Lung (tissue), 16 donors: ENCODE measurements around the gene SFTPA2. TPM values are rescaled to one million over a fixed set of nuclear protein-coding genes. Genes with fewer than 3 reads are reported as not detected.
A peak's percentile ranks its signal among the peaks of the same experiment; 100 is the strongest.

ENCODE experiments used
- ATAC-seq: fragments of 200-7000 bp; cut with Tn5 transposase; one replicate; pipeline ENCODE4 v1.9.1; 2020; ENCODE audit warnings: moderate number of reproducible peaks; ENCODE audit not compliant: insufficient read depth, low FRiP score
- DNase-seq, 3 donors: peaks; one replicate each; pipeline ENCODE4 v3.0.0-alpha.2; 2013 to 2017
- H3K27ac ChIP-seq, 2 donors: one replicate each; pipeline ENCODE4 v1.5.1; 2013; ENCODE audit warnings: mild to moderate bottlenecking in 2 of 2, moderate library complexity in 2 of 2, control low read depth in 1 of 2, inconsistent platforms in 1 of 2, low read depth in 1 of 2, low read length in 1 of 2
- H3K27me3 ChIP-seq, 3 donors: one replicate each; pipeline ENCODE4 v1.5.1; 2013; ENCODE audit warnings: low read length in 2 of 3; ENCODE audit not compliant: control insufficient read depth in 3 of 3, insufficient read depth in 3 of 3
- H3K36me3 ChIP-seq, 4 donors: one replicate each; pipeline ENCODE4 v1.5.1; 2013; ENCODE audit warnings: low read length in 4 of 4, mild to moderate bottlenecking in 1 of 4, moderate library complexity in 1 of 4; ENCODE audit not compliant: control insufficient read depth in 4 of 4, insufficient read depth in 4 of 4
- H3K4me1 ChIP-seq, 5 donors: one replicate each; pipeline ENCODE4 v1.5.1; 2013; ENCODE audit warnings: low read length in 5 of 5, mild to moderate bottlenecking in 2 of 5, moderate library complexity in 1 of 5; ENCODE audit not compliant: control insufficient read depth in 5 of 5, insufficient read depth in 5 of 5
- H3K4me3 ChIP-seq: one replicate; pipeline ENCODE4 v1.5.1; 2013; ENCODE audit warnings: mild to moderate bottlenecking, control low read depth, moderate library complexity
- H3K9ac ChIP-seq, 2 donors: one replicate each; pipeline ENCODE4 v1.5.1; 2013; ENCODE audit warnings: low read length in 2 of 2, control low read depth in 1 of 2; ENCODE audit not compliant: insufficient read depth in 1 of 2
- H3K9me3 ChIP-seq, 4 donors: one replicate each; pipeline ENCODE4 v1.5.1; 2013; ENCODE audit warnings: low read length in 3 of 4, mild to moderate bottlenecking in 1 of 4, moderate library complexity in 1 of 4; ENCODE audit not compliant: control insufficient read depth in 4 of 4, insufficient read depth in 3 of 4
- WGBS, 2 donors: extraction: QIAGEN DNeasy Blood & Tissue Kit; methylation state at CpG; one replicate each; pipeline ENCODE4 v1.1.7; 2013; 5-methylcytosine and 5-hydroxymethylcytosine counted together
- long read RNA-seq, 5 donors: transcript quantifications; one replicate each; lab custom pipeline, GENCODE V29; 2026
- polyA plus RNA-seq, 2 donors: library from polyadenylated mRNA; stranded (reverse); fragments of 200-250 nt; gene quantifications; one replicate each; pipeline ENCODE4 v1.2.1, GENCODE V29; 2013
- total RNA-seq, 2 donors: library from RNA; depleted of rRNA in 1 of 2; stranded (reverse); fragments of >200 nt in 1 of 2; gene quantifications; one replicate each; pipeline ENCODE4 v1.2.1, GENCODE V29; 2014 to 2021
- TF ChIP-seq, protein P1 (sequence below): IDR thresholded peaks from 2 replicates; pipeline ENCODE4 v1.5.1; 2012; ENCODE audit warnings: mild to moderate bottlenecking; ENCODE audit errors: control extremely low read depth, extremely low read depth
- donor health status: control.
- donor health status: control.
- donor health status: Bipolar disorder and iron deficiency.
- donor health status: healthy.
- donor health status: DM: yes; HTN: yes; CAD: no.

SFTPA2 gene
- total RNA-seq (1,000 to 10,000 TPM in 1 of 2 donors, 100 to 1,000 TPM in 1; 921 to 7,888 TPM), polyA plus RNA-seq (over 10,000 TPM in 1 of 2 donors, 1,000 to 10,000 TPM in 1; 4,237 to 22,611 TPM)
- long read RNA-seq, donor 1, partial matches to known transcripts, result 28 of 28 reads
- long read RNA-seq, donor 1, other reads (novel, unspliced or antisense), result 0 of 28 reads
- long read RNA-seq, donor 2, partial matches to known transcripts, result 7 of 8 reads
- long read RNA-seq, donor 2, other reads (novel, unspliced or antisense), result 0 of 8 reads
- long read RNA-seq, donor 3, partial matches to known transcripts, result 28 of 29 reads
- long read RNA-seq, donor 3, other reads (novel, unspliced or antisense), result 0 of 29 reads
- long read RNA-seq, donor 4, partial matches to known transcripts, result 5 of 5 reads
- long read RNA-seq, donor 4, other reads (novel, unspliced or antisense), result 0 of 5 reads
- long read RNA-seq, donor 5, partial matches to known transcripts, result 16 of 16 reads
- long read RNA-seq, donor 5, other reads (novel, unspliced or antisense), result 0 of 16 reads

DNA sequence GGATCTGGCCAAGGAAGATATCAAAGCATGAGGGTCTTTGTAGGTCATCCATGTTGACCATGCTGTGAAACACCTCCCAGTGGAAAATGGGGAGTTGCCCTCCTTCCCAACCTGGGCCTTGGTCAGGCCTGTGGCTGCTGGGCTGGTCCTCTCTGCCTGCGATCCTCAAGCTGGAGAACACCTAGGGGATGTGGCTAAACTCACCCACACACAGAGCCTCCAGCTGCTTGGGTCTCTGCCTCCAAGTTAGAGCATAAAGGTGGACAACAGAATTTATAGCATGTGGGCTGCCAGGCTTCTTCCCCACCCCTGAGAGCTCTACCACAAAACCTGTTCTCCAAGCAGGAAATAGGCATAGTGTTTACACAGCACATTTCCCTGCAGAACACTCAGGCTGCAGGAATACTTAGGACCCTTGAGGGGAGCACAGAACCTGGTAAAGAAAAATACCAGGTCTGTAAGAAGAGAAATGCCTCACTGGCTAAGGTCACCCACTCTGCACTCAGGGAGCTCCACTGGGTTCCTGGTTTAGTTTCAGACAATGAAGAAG lies at the start of gene SFTPA2:
Gene SFTPA2 (minus strand): TSS at position 248 of the 550 bp plus-strand sequence. CDS start 924 bp downstream, outside the sequence.
- WGBS, 2 donors, result 56 to 60% methylated on average over 1 of the region's 1 CpG
- ATAC-seq, result peak; percentile 3
- H3K9me3 ChIP-seq, result no peaks in the 10 kb centered on the region
- peaks cover 0 to 6% (median 0%) of the 10 kb centered on the region in 5 donors for H3K4me1 ChIP-seq
- TF ChIP-seq, protein P1, sequence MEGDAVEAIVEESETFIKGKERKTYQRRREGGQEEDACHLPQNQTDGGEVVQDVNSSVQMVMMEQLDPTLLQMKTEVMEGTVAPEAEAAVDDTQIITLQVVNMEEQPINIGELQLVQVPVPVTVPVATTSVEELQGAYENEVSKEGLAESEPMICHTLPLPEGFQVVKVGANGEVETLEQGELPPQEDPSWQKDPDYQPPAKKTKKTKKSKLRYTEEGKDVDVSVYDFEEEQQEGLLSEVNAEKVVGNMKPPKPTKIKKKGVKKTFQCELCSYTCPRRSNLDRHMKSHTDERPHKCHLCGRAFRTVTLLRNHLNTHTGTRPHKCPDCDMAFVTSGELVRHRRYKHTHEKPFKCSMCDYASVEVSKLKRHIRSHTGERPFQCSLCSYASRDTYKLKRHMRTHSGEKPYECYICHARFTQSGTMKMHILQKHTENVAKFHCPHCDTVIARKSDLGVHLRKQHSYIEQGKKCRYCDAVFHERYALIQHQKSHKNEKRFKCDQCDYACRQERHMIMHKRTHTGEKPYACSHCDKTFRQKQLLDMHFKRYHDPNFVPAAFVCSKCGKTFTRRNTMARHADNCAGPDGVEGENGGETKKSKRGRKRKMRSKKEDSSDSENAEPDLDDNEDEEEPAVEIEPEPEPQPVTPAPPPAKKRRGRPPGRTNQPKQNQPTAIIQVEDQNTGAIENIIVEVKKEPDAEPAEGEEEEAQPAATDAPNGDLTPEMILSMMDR, result no peak
- peak within 1 kb of the TSS; percentile 15 for H3K4me3 ChIP-seq
- H3K27ac ChIP-seq, result peak within 1 kb of the TSS in 1 of 2 donors; percentile 61
- H3K9ac ChIP-seq, result no peak within 1 kb of the TSS
- no peaks in the 10 kb centered on the region for H3K27me3 ChIP-seq
- peak; percentile 13 to 42 (median 22) for DNase-seq
- no peaks in the 10 kb centered on the region for H3K36me3 ChIP-seq

DNA sequence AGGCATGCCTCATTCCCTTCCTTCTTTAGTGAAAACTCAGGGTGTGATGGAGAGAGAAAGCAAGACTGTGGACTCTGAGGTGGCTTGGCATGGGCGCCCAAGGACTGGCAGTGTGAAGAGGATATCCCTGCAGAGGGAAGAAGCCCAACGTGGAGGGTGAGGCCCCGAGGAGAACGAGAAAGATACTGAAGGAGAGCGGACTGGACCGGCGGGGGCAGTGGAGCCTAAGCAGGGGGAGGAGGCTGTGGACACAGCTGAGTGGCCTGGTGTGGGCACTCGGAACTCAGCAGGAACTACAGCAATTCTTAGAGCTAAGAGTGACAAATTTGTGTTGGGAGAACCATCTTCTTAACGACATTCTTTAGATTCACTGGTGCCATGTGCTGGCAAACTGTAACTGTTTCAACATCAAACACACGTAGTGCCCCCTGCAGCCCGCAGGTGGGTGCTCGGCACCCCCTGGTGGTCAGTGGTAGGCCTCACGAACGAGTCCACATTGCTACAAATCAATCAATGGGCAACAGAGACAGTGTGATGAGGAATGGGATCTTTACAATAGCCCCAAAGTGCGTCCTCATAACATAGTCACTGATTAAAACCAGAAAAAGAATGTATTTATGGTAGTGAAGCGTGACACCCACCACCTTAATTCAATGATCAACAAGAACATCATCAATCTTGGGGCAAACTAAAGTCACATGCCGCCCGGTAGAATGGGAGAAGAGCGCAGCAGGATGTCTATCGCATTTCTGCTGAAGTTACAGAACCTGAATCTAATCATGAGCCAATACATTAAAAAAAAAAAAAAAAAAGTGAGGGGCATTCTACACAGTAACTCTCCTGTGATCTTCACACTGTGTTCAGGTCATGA lies 48.5 kb upstream of the SFTPA2 start:
- Histone ChIP-seq H3K36me3 (peaks cover 0 to 2% (median 0%) of the 10 kb centered on the region in 4 donors), H3K4me3 (no peak overlapping the region), H3K27me3 (no peaks in the 10 kb centered on the region), H3K27ac (no peak overlapping the region), H3K4me1 (peaks cover 0 to 9% (median 0%) of the 10 kb centered on the region in 5 donors), H3K9me3 (no peaks in the 10 kb centered on the region), H3K9ac (no peak overlapping the region)
- WGBS, 2 donors, result 58 to 64% methylated on average over 20 of the region's 20 CpGs
- TF ChIP-seq, protein P1, result peak; percentile 39
- ATAC-seq (no peak), DNase-seq (peak in 1 of 3 donors; percentile 30)

DNA sequence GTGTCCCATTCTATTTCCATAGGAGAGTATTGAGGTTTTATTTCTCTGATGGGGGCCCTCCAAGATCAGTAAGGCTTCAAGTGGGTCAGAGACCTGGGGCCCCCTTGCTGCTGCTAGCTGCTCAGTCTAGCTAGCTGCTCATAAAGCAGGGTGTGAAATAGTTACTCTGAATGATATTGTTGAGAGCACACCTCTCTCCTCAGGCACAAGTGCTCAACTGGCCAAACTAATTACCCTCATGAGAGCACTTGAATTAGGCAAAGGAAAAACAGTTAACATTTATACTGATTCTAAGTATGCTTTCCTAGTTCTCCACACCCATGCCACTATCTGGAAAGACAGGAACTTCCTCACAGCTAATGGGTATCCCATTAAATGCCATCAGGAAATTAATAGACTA lies 45.1 kb upstream of the SFTPA2 start:
- Histone ChIP-seq H3K27ac (no peak overlapping the region), H3K4me3 (no peak overlapping the region), H3K9ac (no peak overlapping the region), H3K36me3 (no peaks in the 10 kb centered on the region), H3K4me1 (peaks cover 0 to 5% (median 0%) of the 10 kb centered on the region in 5 donors), H3K9me3 (peaks cover 0 to 3% (median 0%) of the 10 kb centered on the region in 4 donors), H3K27me3 (no peaks in the 10 kb centered on the region)
- DNase-seq (no peak), ATAC-seq (peak; percentile 24)
- TF ChIP-seq, protein P1, result no peak
